Measurements from ENCODE around the gene SFTPA1.
"Not testable (repeated sequence)": the region's sequence is repeated elsewhere in the genome, so short reads cannot be mapped to it uniquely, and the experiment has no call there.

SFTPA1 gene

GRCh38 chr10:79610601-79611191, at the start of gene SFTPA1:
Gene SFTPA1 (plus strand): TSS chr10:79610939. CDS start chr10:79611826, 887 bp downstream.
- DNase-seq, result no peak

GRCh38 chr10:79561257-79561656, 49.5 kb upstream of the SFTPA1 start:
- no peak for DNase-seq

- DNase-seq, result peak; percentile 73
These were observed 48.5 kb upstream of the SFTPA1 start for GRCh38 chr10:79562135-79562756.

- DNase-seq, result no peak
These were observed 47.3 kb upstream of the SFTPA1 start for GRCh38 chr10:79563426-79563825.

- not testable (repeated sequence) for DNase-seq
These were observed 40.1 kb upstream of the SFTPA1 start for GRCh38 chr10:79570624-79571023.

GRCh38 chr10:79579361-79579760, 31.4 kb upstream of the SFTPA1 start:
- DNase-seq, result no peak

GRCh38 chr10:79581044-79581443, 29.7 kb upstream of the SFTPA1 start:
- DNase-seq, result no peak

- DNase-seq, result no peak
These were observed 28.6 kb upstream of the SFTPA1 start for GRCh38 chr10:79582096-79582495.

GRCh38 chr10:79582954-79583353, 27.8 kb upstream of the SFTPA1 start:
- not testable (repeated sequence) for DNase-seq

- DNase-seq, result no peak
These were observed 27.2 kb upstream of the SFTPA1 start for GRCh38 chr10:79583488-79584024.

- DNase-seq, result no peak
These were observed 24.7 kb upstream of the SFTPA1 start for GRCh38 chr10:79585870-79586527.

GRCh38 chr10:79586933-79587332, 23.8 kb upstream of the SFTPA1 start:
- no peak for DNase-seq

- no peak for DNase-seq
These were observed 21.9 kb upstream of the SFTPA1 start for GRCh38 chr10:79588800-79589199.

GRCh38 chr10:79593377-79593776, 17.4 kb upstream of the SFTPA1 start:
- DNase-seq, result no peak

GRCh38 chr10:79594565-79594964, 16.2 kb upstream of the SFTPA1 start:
- not testable (repeated sequence) for DNase-seq

- DNase-seq, result no peak
These were observed 15.2 kb upstream of the SFTPA1 start for GRCh38 chr10:79595510-79595909.

GRCh38 chr10:79599644-79600043, 11.1 kb upstream of the SFTPA1 start:
- DNase-seq, result not testable (repeated sequence)

- DNase-seq, result no peak
These were observed 8.8 kb upstream of the SFTPA1 start for GRCh38 chr10:79601939-79602338.

- no peak for DNase-seq
These were observed 7.8 kb upstream of the SFTPA1 start for GRCh38 chr10:79602953-79603352.

GRCh38 chr10:79604294-79604693, 6.4 kb upstream of the SFTPA1 start:
- DNase-seq, result no peak

GRCh38 chr10:79605308-79605707, 5.4 kb upstream of the SFTPA1 start:
- no peak for DNase-seq

GRCh38 chr10:79608505-79609375, 2.0 kb upstream of the SFTPA1 start:
- peak; percentile 71 for DNase-seq

All from stimulated activated CD8-positive, alpha-beta memory T cell treated with anti-CD3 and anti-CD28 coated beads, Interleukin-4, amount 100 ng/mL, for 48 hours (primary cell).